Loucy (cell line): ENCODE results near the gene ARL2BP.

ENCODE experiments used
- H2AFZ ChIP-seq: fragments of 200-600 bp; sonication (generic); 2 replicates; pipeline ENCODE4 v1.6.0; 2016; ENCODE audit warnings: antibody characterized with exemption, mild to moderate bottlenecking, low read length, moderate library complexity
- H3F3A ChIP-seq: fragments of 200-600 bp; 2 replicates; pipeline ENCODE4 v1.6.0; 2016; ENCODE audit warnings: antibody characterized with exemption, low read depth, mild to moderate bottlenecking
- H3K27me3 ChIP-seq: fragments of 200-600 bp; sonication (generic); 2 replicates; pipeline ENCODE4 v1.6.1; 2014; ENCODE audit warnings: low read length, mild to moderate bottlenecking; ENCODE audit not compliant: insufficient read depth, poor library complexity, severe bottlenecking
- H3K36me3 ChIP-seq: fragments of 200-600 bp; sonication (generic); 2 replicates; pipeline ENCODE4 v1.6.1; 2016; ENCODE audit warnings: low read length; ENCODE audit not compliant: insufficient read depth
- H3K4me1 ChIP-seq: fragments of 200-600 bp; sonication (generic); 2 replicates; pipeline ENCODE4 v1.5.1; 2014; ENCODE audit warnings: low read length, mild to moderate bottlenecking; ENCODE audit not compliant: insufficient read depth, poor library complexity, severe bottlenecking
- H3K4me2 ChIP-seq: fragments of 200-600 bp; sonication (generic); 2 replicates; pipeline ENCODE4 v1.6.0; 2014; ENCODE audit warnings: antibody characterized with exemption, low read length, low read depth, mild to moderate bottlenecking; ENCODE audit not compliant: poor library complexity, severe bottlenecking
- H3K4me3 ChIP-seq: fragments of 200-600 bp; sonication (generic); 2 replicates; pipeline ENCODE4 v1.5.1; 2014; ENCODE audit warnings: low read length, mild to moderate bottlenecking, mixed read lengths; ENCODE audit not compliant: poor library complexity, severe bottlenecking
- H3K79me2 ChIP-seq: fragments of 200-600 bp; sonication (generic); 2 replicates; pipeline ENCODE4 v1.6.1; 2014; ENCODE audit warnings: low read length; ENCODE audit not compliant: insufficient read depth
- H3K9ac ChIP-seq: fragments of 200-600 bp; sonication (generic); 2 replicates; pipeline ENCODE4 v1.6.0; 2014; ENCODE audit warnings: mild to moderate bottlenecking, low read depth, low read length, moderate library complexity; ENCODE audit not compliant: poor library complexity, severe bottlenecking
- H3K9me2 ChIP-seq: fragments of 200-600 bp; sonication (generic); replicated peaks from 2 replicates; pipeline ENCODE4 v1.6.1; 2016; ENCODE audit warnings: low read depth, low read length, mixed read lengths
- H3K9me3 ChIP-seq: fragments of 200-600 bp; sonication (generic); 2 replicates; pipeline ENCODE4 v1.6.1; 2014; ENCODE audit warnings: mild to moderate bottlenecking, antibody characterized with exemption, low read length, low read depth; ENCODE audit not compliant: insufficient read depth
- H4K20me1 ChIP-seq: fragments of 200-600 bp; sonication (generic); 2 replicates; pipeline ENCODE4 v1.6.0; 2014; ENCODE audit warnings: antibody characterized with exemption, low read length, mild to moderate bottlenecking; ENCODE audit not compliant: insufficient read depth, poor library complexity, severe bottlenecking
- CTCF ChIP-seq: fragments of 200-600 bp; sonication (generic); conservative IDR thresholded peaks from 2 replicates; pipeline ENCODE4 v1.5.1; 2014; ENCODE audit warnings: mild to moderate bottlenecking, antibody characterized with exemption, low read length
- EZH2phosphoT487 ChIP-seq: fragments of 200-600 bp; IDR thresholded peaks from 2 replicates; pipeline ENCODE4 v1.6.1; 2018; ENCODE audit warnings: antibody characterized with exemption, mild to moderate bottlenecking, moderate library complexity, borderline replicate concordance

Gene ARL2BP

GRCh38 chr16:57233944-57234706 is 10.9 kb upstream of the ARL2BP start:
- H4K20me1 ChIP-seq: no peaks in the 10 kb centered on the region
- no peaks in the 10 kb centered on the region for H3K9me2 ChIP-seq
- no peaks in the 10 kb centered on the region for H3F3A ChIP-seq
- no peaks in the 10 kb centered on the region for H3K9me3 ChIP-seq
- no peak overlapping the region for H3K4me3 ChIP-seq
- H3K36me3 ChIP-seq: peaks cover 84% of the 10 kb centered on the region
- no peaks in the 10 kb centered on the region for H3K79me2 ChIP-seq
- H3K4me2 ChIP-seq: no peak overlapping the region
- TF ChIP-seq CTCF (no peak), EZH2phosphoT487 (no peak)
- no peak overlapping the region for H3K9ac ChIP-seq
- no peaks in the 10 kb centered on the region for H3K4me1 ChIP-seq
- H2AFZ ChIP-seq: no peak overlapping the region
- no peaks in the 10 kb centered on the region for H3K27me3 ChIP-seq

- TF ChIP-seq EZH2phosphoT487 (no peak), CTCF (no peak)
Observed at GRCh38 chr16:57234707-57235092, 10.4 kb upstream of the ARL2BP start.

GRCh38 chr16:57235128-57236021 is 9.7 kb upstream of the ARL2BP start:
- Histone ChIP-seq H3K36me3 (peaks cover 86% of the 10 kb centered on the region), H3K4me3 (no peak overlapping the region), H2AFZ (no peak overlapping the region), H3F3A (no peaks in the 10 kb centered on the region), H3K4me1 (no peaks in the 10 kb centered on the region), H4K20me1 (no peaks in the 10 kb centered on the region), H3K27me3 (no peaks in the 10 kb centered on the region), H3K9me3 (no peaks in the 10 kb centered on the region), H3K79me2 (no peaks in the 10 kb centered on the region), H3K9ac (no peak overlapping the region), H3K4me2 (no peak overlapping the region), H3K9me2 (no peaks in the 10 kb centered on the region)
- TF ChIP-seq CTCF (no peak), EZH2phosphoT487 (no peak)

More at GRCh38 chr16:57234707-57235092, 10.4 kb upstream of the ARL2BP start:
- Histone ChIP-seq H3K36me3 (peaks cover 87% of the 10 kb centered on the region), H3K27me3 (no peaks in the 10 kb centered on the region), H3K4me3 (no peak overlapping the region), H2AFZ (no peak overlapping the region), H3K4me2 (no peak overlapping the region), H4K20me1 (no peaks in the 10 kb centered on the region), H3F3A (no peaks in the 10 kb centered on the region), H3K79me2 (no peaks in the 10 kb centered on the region), H3K4me1 (no peaks in the 10 kb centered on the region), H3K9me3 (no peaks in the 10 kb centered on the region), H3K9me2 (no peaks in the 10 kb centered on the region), H3K9ac (no peak overlapping the region)
